SW480 (cell line): Measurements from ENCODE around the gene SHLD2.
A peak's percentile ranks its signal among the peaks of the same experiment; 100 is the strongest.
"Not testable (repeated sequence)": the region's sequence is repeated elsewhere in the genome, so short reads cannot be mapped to it uniquely, and the experiment has no call there.

Experiments used
- DNase-seq: peaks from one replicate; pipeline ENCODE4 v3.0.0-alpha.2; 2016; ENCODE audit warnings: low spot score

SHLD2 gene

GRCh38 chr10:87094373-87095235 is at the start of gene SHLD2, which contains the start of gene GLUD1:
Gene SHLD2 (plus strand): TSS chr10:87095206. CDS start chr10:87151355, 56,149 bp downstream.
Gene GLUD1 (minus strand): TSS chr10:87094843. CDS start chr10:87094769, 74 bp downstream.
- peak; percentile 89 for DNase-seq

DNA sequence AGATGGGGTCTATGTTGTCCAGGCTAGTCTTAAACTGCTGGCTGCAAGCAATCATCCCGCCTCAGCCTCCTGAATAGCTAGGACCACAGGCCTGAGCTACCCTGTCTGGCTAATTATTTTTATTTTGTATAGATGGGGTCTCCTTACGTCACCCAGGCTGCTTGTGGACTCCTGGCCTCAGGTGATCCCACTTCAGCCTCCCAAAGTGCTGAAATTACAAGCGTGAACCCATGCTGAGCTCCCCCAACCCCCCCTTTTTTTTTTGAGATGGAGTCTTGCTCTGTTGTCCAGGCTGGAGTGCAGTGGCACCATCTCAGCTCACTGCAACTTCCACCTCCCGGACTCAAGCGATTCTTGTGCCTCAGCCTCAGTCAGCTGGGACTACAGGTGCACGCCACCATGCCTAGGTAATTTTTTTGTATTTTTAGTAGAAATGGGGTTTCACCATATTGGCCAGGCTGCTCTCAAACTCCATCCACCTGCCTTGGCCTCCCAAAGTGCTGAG is 49.5 kb upstream of the SHLD2 start:
- DNase-seq: no peak

GRCh38 chr10:87053111-87053510 is 41.9 kb upstream of the SHLD2 start:
- DNase-seq: no peak

DNA sequence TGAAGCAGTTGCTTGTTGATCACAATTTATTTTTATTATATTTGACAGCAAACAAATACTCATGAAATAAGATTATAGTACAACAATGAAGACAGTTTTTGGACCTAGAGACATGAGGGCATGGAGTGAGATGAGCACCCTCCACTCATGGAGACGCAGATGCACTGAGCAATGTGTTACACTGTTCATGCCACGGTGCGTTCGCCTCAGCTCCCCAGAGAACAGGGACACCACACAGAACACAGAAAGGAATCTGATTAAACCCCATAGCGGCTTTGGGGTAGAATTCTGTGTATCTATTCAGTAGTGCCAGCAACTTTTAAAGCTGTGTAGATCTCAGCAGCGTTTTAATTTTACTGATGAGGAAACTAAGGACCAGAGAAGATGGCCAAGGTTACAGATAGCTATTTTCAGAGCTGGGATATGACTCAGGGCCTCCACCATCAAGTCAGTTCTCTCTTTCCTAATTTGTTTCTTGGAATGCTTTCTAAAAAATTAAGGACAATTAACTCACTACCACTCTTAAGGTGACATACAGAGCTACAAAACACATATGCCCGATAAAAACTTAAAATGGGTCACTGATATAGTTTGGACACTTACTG is 41.3 kb upstream of the SHLD2 start:
- DNase-seq: no peak

DNA sequence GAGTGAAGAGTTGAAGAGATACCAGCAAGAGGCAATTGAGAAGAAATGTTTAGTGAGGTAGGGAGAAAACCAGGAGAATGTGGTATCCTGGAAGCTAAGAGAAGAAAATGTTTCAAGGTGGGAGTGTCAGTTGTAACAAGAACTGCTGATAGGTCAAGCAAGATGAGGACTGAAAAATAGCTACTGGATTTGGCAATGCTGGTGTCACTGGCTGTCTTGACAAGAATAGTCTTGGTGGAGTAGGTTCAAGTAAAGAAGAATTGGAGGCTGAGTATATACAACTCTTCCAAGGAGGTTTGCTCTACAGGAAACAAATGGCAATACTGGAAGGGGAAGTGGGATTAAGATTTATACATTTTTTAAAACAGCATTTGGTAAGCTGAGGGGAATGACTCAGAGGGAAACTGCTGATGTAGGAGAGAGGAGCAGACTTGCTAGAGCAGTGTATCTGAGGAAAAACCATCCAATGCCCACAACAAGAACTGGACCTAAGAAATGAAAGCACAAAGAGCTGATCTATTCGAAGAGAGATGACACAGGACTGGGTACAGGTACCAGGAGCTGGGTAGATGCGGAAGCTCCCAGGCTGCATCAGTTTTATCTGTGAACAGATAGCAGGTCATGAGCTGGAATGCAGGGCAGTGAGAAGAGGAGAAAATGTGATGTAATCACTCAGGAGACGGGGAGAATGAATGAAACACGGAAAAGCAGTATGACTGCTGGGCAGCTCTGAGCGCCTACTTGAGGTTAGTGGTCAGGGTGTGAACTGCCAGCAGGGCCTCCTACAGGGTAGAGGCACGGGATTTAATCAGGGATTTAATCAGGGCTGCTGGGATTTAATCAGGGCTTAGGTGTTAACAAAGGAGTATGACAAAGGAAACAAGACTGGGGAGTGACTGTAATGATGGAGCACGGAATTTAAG is 40.4 kb upstream of the SHLD2 start:
- no peak for DNase-seq

DNA sequence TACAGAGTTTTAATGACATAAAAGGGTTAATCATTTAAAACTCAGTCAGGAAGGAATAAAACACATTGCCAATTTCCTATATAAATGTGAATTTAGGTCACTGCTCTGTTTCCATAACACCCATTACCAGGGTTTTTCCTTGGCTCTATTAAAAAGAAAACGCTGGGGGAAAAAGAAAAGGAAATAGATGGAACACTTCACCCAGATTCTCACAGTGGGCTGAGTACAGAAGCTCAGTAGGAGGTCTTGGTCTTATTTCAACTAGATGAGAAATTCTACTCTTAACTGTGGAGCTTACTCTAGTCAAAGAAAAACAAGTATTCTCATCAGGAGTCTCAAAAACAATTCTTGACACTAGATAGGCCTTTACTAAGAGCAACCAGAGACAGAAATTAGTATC is 36.8 kb upstream of the SHLD2 start:
- no peak for DNase-seq

DNA sequence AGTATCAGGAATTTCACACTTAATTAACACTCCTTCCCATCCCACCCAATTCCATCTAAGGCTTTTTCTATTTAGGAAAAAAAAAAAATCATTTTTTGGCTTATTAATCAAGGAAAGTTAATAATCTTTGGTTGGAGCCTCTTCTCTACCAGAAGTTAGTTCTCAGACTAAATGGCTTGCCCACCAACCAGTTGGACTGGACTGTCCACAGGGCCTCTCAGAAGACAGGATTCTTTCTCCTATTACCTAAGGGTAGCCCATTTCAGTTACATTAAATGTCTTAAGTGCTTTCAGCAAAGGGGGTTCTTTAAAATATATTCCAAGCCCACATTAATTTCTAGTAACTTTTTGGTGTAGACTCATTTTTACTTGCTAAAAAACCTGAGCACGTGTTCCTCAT is 35.6 kb upstream of the SHLD2 start:
- DNase-seq: no peak

- no peak for DNase-seq
Measured at GRCh38 chr10:87060280-87060928, 34.6 kb upstream of the SHLD2 start.

DNA sequence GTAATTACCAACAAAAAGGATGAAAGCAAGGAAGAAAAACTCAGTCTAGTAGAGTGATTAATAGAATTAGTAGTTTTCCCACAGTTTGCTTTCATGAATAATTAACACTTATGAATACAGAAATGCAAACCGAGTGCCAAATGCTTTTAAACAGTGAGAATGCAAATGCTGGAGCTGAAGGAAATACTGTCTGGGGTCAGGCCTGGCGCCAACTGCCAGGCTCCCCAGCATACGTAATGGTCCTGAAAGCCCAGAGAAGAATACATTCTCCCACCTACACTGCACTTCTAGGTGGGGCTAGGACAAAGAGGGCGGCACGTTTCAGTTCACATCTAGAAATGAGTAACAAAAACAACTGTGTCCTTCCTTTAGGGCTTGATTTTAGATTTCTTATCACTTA is 30.4 kb upstream of the SHLD2 start:
- no peak for DNase-seq

- no peak for DNase-seq
Measured at GRCh38 chr10:87066178-87066577, 28.8 kb upstream of the SHLD2 start.

- no peak for DNase-seq
Measured at GRCh38 chr10:87066865-87067264, 28.1 kb upstream of the SHLD2 start.

GRCh38 chr10:87068281-87068680 is 26.7 kb upstream of the SHLD2 start:
- DNase-seq: no peak

DNA sequence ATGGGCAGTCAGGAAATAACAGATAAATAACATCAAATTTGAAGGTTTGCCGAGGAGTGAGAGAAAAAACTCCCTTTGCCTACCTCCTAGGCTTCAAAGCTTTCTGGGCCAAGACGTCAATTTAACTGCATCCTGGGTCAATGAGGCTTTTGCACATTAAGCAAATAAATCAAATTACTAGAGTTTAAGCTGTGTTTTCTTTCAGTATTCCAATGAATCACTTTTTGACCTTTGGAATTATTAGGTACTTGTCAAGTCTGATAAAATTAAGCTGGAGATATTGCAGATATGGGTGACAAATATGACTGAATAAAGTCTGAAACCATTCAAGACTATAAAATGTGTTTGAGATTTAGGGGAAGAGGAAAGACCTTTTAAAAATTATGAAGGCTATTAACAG is 22.6 kb upstream of the SHLD2 start:
- no peak for DNase-seq

GRCh38 chr10:87076421-87076820 is 18.6 kb upstream of the SHLD2 start:
- DNase-seq: not testable (repeated sequence)

GRCh38 chr10:87079106-87079836 is 15.7 kb upstream of the SHLD2 start:
- no peak for DNase-seq

- not testable (repeated sequence) for DNase-seq
Measured at GRCh38 chr10:87080621-87081020, 14.4 kb upstream of the SHLD2 start.

GRCh38 chr10:87081574-87081973 is 13.4 kb upstream of the SHLD2 start:
- not testable (repeated sequence) for DNase-seq

DNA sequence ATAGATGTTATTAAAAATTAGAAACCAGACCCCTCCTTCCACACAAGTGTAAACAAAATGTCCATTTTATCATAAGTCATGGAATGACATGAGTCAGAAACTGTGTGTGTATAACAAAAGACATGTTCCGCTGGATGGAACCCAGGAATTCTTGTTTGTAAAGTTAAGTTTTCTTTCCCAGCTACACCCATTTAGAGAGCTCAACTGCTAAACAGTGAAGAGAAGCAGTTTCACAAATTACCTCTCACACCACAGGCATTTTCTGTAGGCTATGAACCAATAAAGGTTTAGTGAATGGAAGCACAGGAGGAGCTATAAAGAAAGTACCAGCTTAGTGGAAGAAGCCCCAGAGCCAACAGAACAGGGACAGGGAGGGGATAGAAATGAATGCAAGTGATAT is 12.8 kb upstream of the SHLD2 start:
- DNase-seq: not testable (repeated sequence)

DNA sequence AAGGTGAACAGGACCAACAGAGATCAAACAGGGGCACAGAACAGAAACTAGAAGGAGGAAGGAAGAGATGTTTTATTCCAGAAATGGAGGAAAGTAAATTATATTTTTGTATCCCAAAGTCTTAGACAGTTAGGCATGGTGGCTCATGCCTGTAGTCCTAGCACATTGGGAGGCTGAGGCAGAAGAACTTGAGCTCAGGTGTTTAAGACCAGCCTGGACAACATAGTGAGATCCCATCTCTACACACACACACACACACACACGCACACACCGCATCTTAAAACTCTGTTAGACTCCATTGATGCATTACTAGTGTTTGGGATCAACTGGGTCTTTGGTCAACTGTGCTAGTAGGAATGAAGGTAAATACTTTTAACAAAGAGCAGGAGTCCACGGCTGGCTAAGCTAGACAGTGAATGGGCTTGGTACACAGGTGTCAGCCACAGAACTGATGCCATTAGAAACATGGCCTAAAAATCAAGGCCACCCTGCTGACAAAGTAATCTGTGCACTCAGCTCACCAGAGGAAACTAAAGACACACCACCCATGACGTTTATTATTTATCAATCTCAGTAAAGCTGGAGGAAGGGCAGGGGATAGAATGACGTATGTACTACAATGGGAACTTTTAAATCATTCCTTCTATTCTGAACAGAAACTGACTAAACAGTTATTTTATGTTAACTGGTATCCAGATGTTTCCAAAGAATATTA is 11.3 kb upstream of the SHLD2 start:
- DNase-seq: not testable (repeated sequence)

DNA sequence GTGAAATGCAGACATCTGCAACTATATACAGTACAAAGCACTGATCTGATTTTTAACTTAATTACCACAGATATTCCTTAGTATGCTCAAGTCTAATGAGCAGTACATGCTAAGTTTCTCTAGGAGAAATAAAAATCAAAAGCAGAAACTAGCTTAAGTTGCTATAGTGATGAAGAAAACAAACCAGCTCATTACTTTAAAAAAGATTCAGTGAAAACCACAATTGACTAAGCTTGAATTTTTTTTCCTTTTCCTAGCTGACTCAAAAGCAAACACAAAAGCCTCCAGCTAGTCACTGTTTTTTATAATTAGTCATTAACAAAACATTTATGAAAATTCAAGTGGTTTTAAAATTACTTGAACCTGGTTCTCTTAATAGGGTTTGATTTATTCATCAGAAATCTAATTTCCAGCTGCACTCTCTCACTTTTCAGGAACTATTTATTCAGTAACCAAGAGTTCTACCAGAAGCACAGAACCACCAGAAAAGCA is 10.7 kb upstream of the SHLD2 start:
- not testable (repeated sequence) for DNase-seq
